ENCODE data around the gene CDH13.

DNA sequence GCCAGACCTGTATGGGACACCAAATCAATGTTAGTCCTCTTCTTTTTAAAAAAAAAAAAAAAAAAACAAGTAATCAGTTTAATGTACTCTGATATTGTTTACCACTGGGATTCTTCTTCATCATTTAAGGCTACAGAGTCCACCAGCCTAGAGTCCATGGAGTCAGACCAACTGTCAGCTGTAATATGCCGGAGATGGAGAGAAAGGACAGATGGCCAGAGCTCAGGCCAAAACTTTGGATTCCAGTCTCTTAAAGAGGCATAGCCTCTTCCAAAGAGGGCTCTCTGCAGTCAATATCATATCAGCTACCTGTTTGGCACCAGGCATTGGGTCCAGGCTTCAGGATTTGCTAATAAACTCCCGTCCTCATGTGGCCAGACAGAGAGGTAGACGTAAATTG lies 711.4 kb downstream of the CDH13 start:
- TF ChIP-seq EZH2 (IDR thresholded peaks at IDR 0.05) (no peak), POLR2AphosphoS5 (IDR thresholded peaks at IDR 0.05; ENCODE audit: borderline replicate concordance, low read depth, low read length) (no peak)

All from SK-N-MC (cell line).